ENCODE results near the gene PRKG1.

GRCh38 chr10:52257692-52258075 is 1183.4 kb downstream of the PRKG1 start:
- TF ChIP-seq CTCF (IDR thresholded peaks at IDR 0.05; ENCODE audit: insufficient read depth, low read length, poor library complexity, severe bottlenecking): no peak
- TF ChIP-seq EZH2phosphoT487 (conservative IDR thresholded peaks at IDR 0.05; ENCODE audit: low read length): no peak
